ENCODE data around the gene WDR4. TPM values are rescaled to one million over a fixed set of nuclear protein-coding genes. Genes with fewer than 3 reads are reported as not detected.
"Not testable (repeated sequence)": the region's sequence is repeated elsewhere in the genome, so short reads cannot be mapped to it uniquely, and the experiment has no call there.

Gene WDR4
- total and polyA plus RNA-seq, 2 donors: 5.3 to 11.8 TPM

DNA sequence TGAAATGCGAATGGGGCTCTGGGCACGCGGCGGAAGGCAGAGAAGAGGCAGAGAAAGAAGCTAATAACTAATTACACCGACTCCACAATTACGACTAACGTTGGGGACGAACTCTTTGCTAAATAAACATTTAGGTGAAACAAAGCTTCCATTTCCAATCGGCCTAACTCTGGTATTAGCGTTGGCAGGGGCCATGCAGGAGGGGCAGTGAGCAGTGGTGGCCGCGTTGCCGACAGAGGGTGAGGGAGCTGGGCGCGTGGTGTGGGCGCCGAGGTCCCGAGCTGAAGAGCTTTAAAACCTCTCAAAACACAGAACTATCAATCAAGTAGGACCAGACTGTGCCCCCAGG, 13.2 kb upstream of the WDR4 start:
- no peaks in the 10 kb centered on the region for H3K9me3 ChIP-seq (ENCODE audit: control insufficient read depth in 2 of 2, insufficient read depth in 1 of 2, low read length in 1 of 2)
- no peak for DNase-seq (ENCODE audit: low read depth in 6 of 9, low spot score in 9 of 9)
- peak overlapping the region; percentile 83 to 92 for H3K27ac ChIP-seq (ENCODE audit: low read depth in 1 of 2, low read length in 1 of 2)
- 27% methylated on average over 18 of the region's 18 CpGs for WGBS
- H3K4me1 ChIP-seq (ENCODE audit: control insufficient read depth in 2 of 2, insufficient read depth in 2 of 2, low read length in 2 of 2): peaks cover 3 to 12% of the 10 kb centered on the region in 2 donors
- peaks cover 8 to 12% of the 10 kb centered on the region in 2 donors for H3K36me3 ChIP-seq (ENCODE audit: control insufficient read depth in 2 of 2, insufficient read depth in 2 of 2, low read length in 1 of 2)
- H3K27me3 ChIP-seq (ENCODE audit: control insufficient read depth in 2 of 2, insufficient read depth in 1 of 2, low read length in 1 of 2): no peaks in the 10 kb centered on the region
- peak overlapping the region; percentile 78 to 79 for H3K4me3 ChIP-seq (ENCODE audit: low read length in 2 of 2)

DNA sequence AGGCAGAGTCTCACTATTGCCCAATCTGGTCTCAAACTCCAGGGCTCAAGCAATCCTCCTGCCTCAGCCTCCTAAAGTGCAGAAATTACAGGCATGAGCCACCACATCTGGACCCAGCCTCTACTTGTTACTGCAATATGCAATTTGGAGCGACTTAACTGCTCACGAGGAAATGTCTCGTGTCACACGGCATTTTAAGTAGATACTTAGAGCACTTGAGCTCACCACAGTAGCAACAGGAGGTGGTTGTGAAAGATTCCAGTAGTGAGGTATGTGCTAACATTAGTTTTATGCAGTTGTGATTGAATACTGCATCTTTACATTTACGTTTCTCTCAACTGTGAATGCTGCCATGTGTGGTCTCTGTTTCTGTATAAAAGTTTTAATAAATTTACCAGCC, 8.0 kb upstream of the WDR4 start:
- no peak for DNase-seq (ENCODE audit: low read depth in 6 of 9, low spot score in 9 of 9)
- over 99% methylated on average over 5 of the region's 5 CpGs for WGBS
- no peak overlapping the region for H3K27ac ChIP-seq (ENCODE audit: low read depth in 1 of 2, low read length in 1 of 2)

DNA sequence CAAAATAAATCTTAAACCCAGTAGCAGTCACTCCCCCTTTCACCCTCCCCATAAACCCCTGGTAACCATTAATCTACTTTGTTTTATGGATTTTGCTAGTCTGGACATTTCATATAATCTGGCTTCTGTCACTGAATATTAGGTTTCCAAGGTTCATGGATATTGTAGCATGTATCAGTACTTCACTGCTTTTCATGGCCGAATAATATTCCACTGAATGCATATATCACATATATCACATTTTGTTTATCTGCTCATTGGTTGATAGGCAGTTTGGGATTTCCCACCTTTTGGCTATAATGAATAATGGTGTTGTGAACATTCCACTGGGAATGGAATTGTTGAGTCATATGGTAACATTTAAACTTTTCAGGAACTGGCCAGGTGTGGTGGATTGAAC, 4.6 kb upstream of the WDR4 start:
- Histone ChIP-seq H3K27me3 (ENCODE audit: control insufficient read depth in 2 of 2, insufficient read depth in 1 of 2, low read length in 1 of 2) (no peaks in the 10 kb centered on the region), H3K4me3 (ENCODE audit: low read length in 2 of 2) (no peak overlapping the region), H3K4me1 (ENCODE audit: control insufficient read depth in 2 of 2, insufficient read depth in 2 of 2, low read length in 2 of 2) (peaks cover 9% of the 10 kb centered on the region in 2 donors), H3K27ac (ENCODE audit: low read depth in 1 of 2, low read length in 1 of 2) (no peak overlapping the region), H3K36me3 (ENCODE audit: control insufficient read depth in 2 of 2, insufficient read depth in 2 of 2, low read length in 1 of 2) (no peaks in the 10 kb centered on the region), H3K9me3 (ENCODE audit: control insufficient read depth in 2 of 2, insufficient read depth in 1 of 2, low read length in 1 of 2) (no peaks in the 10 kb centered on the region)
- DNase-seq (ENCODE audit: low read depth in 6 of 9, low spot score in 9 of 9): no peak
- WGBS: 98% methylated on average over 1 of the region's 1 CpG

More for the DNA sequence above, 8.0 kb upstream of the WDR4 start:
- peaks cover 1 to 2% of the 10 kb centered on the region in 2 donors for H3K4me1 ChIP-seq (ENCODE audit: control insufficient read depth in 2 of 2, insufficient read depth in 2 of 2, low read length in 2 of 2)
- no peaks in the 10 kb centered on the region for H3K27me3 ChIP-seq (ENCODE audit: control insufficient read depth in 2 of 2, insufficient read depth in 1 of 2, low read length in 1 of 2)
- H3K4me3 ChIP-seq (ENCODE audit: low read length in 2 of 2): no peak overlapping the region
- no peaks in the 10 kb centered on the region for H3K36me3 ChIP-seq (ENCODE audit: control insufficient read depth in 2 of 2, insufficient read depth in 2 of 2, low read length in 1 of 2)
- H3K9me3 ChIP-seq (ENCODE audit: control insufficient read depth in 2 of 2, insufficient read depth in 1 of 2, low read length in 1 of 2): no peaks in the 10 kb centered on the region

- H3K36me3 ChIP-seq (ENCODE audit: control insufficient read depth in 2 of 2, insufficient read depth in 2 of 2, low read length in 1 of 2): peaks cover 0 to 15% of the 10 kb centered on the region in 2 donors
- H3K4me3 ChIP-seq (ENCODE audit: low read length in 2 of 2): peak overlapping the region; percentile 63 to 90
- H3K27ac ChIP-seq (ENCODE audit: low read depth in 1 of 2, low read length in 1 of 2): no peak overlapping the region
- no peaks in the 10 kb centered on the region for H3K9me3 ChIP-seq (ENCODE audit: control insufficient read depth in 2 of 2, insufficient read depth in 1 of 2, low read length in 1 of 2)
- H3K4me1 ChIP-seq (ENCODE audit: control insufficient read depth in 2 of 2, insufficient read depth in 2 of 2, low read length in 2 of 2): peaks cover 9 to 17% of the 10 kb centered on the region in 2 donors
- 98% methylated on average over 6 of the region's 6 CpGs for WGBS
- no peak for DNase-seq (ENCODE audit: low read depth in 6 of 9, low spot score in 9 of 9)
- H3K27me3 ChIP-seq (ENCODE audit: control insufficient read depth in 2 of 2, insufficient read depth in 1 of 2, low read length in 1 of 2): no peaks in the 10 kb centered on the region
These were observed 1.0 kb upstream of the WDR4 start for GRCh38 chr21:42880352-42880751.

GRCh38 chr21:42878678-42878992, 704 bp downstream of the WDR4 start:
- WGBS: under 1% methylated on average over 15 of the region's 15 CpGs
- Histone ChIP-seq H3K36me3 (ENCODE audit: control insufficient read depth in 2 of 2, insufficient read depth in 2 of 2, low read length in 1 of 2) (peaks cover 3 to 21% of the 10 kb centered on the region in 2 donors), H3K4me1 (ENCODE audit: control insufficient read depth in 2 of 2, insufficient read depth in 2 of 2, low read length in 2 of 2) (peaks cover 9 to 17% of the 10 kb centered on the region in 2 donors), H3K27me3 (ENCODE audit: control insufficient read depth in 2 of 2, insufficient read depth in 1 of 2, low read length in 1 of 2) (no peaks in the 10 kb centered on the region), H3K27ac (ENCODE audit: low read depth in 1 of 2, low read length in 1 of 2) (peak overlapping the region in 1 of 2 donors; percentile 63), H3K4me3 (ENCODE audit: low read length in 2 of 2) (peak overlapping the region; percentile 63 to 90), H3K9me3 (ENCODE audit: control insufficient read depth in 2 of 2, insufficient read depth in 1 of 2, low read length in 1 of 2) (no peaks in the 10 kb centered on the region)
- DNase-seq (ENCODE audit: low read depth in 6 of 9, low spot score in 9 of 9): no peak

DNA sequence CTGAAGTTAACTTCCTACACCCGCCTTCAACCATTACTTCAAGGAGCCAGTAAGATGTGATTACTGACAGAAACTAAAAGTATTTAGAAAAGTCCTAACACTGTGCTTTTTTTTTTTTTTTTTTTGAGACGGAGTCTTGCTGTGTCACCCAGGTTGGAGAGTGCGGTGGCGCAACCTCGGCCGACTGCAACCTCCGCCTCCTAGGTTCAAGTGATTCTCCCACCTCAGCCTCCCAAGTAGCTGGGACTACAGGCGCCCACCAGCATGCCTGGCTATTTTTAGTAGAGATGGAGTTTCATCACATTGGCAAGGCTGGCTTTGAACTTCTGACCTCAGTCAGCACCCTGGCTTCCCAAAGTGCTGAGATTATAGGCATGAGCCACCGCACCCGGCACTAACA, 3.5 kb downstream of the WDR4 start:
- not testable (repeated sequence) for H3K4me3 ChIP-seq (ENCODE audit: low read length in 2 of 2); H3K27me3 ChIP-seq (ENCODE audit: control insufficient read depth in 2 of 2, insufficient read depth in 1 of 2, low read length in 1 of 2); DNase-seq (ENCODE audit: low read depth in 6 of 9, low spot score in 9 of 9); H3K27ac ChIP-seq (ENCODE audit: low read depth in 1 of 2, low read length in 1 of 2); H3K9me3 ChIP-seq (ENCODE audit: control insufficient read depth in 2 of 2, insufficient read depth in 1 of 2, low read length in 1 of 2)
- peaks cover 9 to 17% of the 10 kb centered on the region in 2 donors for H3K4me1 ChIP-seq (ENCODE audit: control insufficient read depth in 2 of 2, insufficient read depth in 2 of 2, low read length in 2 of 2)
- H3K36me3 ChIP-seq (ENCODE audit: control insufficient read depth in 2 of 2, insufficient read depth in 2 of 2, low read length in 1 of 2): peaks cover 16 to 46% of the 10 kb centered on the region in 2 donors
- WGBS: 97% methylated on average over 10 of the region's 10 CpGs

DNA sequence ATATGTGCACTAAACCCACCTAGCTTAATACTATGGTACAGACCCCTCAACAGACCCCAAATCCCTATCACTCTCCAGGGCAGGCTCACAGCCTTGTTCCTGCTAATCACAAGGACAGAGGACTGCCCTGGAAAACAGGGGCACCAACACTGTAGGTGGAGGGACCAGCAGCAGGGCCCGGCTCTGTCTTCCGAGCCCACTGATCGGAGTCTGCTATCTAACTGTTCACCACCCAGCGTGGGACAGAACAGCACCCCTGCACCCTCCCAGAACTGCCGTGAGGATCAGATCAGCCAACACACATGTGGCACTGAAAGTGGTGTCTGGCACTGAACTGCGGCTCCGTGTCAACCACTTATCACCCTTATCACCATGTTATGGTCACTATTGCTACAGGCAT, 6.2 kb downstream of the WDR4 start:
- no peak overlapping the region for H3K4me3 ChIP-seq (ENCODE audit: low read length in 2 of 2)
- peaks cover 31 to 72% of the 10 kb centered on the region in 2 donors for H3K36me3 ChIP-seq (ENCODE audit: control insufficient read depth in 2 of 2, insufficient read depth in 2 of 2, low read length in 1 of 2)
- H3K4me1 ChIP-seq (ENCODE audit: control insufficient read depth in 2 of 2, insufficient read depth in 2 of 2, low read length in 2 of 2): peaks cover 0 to 1% of the 10 kb centered on the region in 2 donors
- H3K27ac ChIP-seq (ENCODE audit: low read depth in 1 of 2, low read length in 1 of 2): no peak overlapping the region
- no peaks in the 10 kb centered on the region for H3K9me3 ChIP-seq (ENCODE audit: control insufficient read depth in 2 of 2, insufficient read depth in 1 of 2, low read length in 1 of 2)
- no peak for DNase-seq (ENCODE audit: low read depth in 6 of 9, low spot score in 9 of 9)
- WGBS: 90% methylated on average over 7 of the region's 7 CpGs
- no peaks in the 10 kb centered on the region for H3K27me3 ChIP-seq (ENCODE audit: control insufficient read depth in 2 of 2, insufficient read depth in 1 of 2, low read length in 1 of 2)

GRCh38 chr21:42868196-42868595, 11.1 kb downstream of the WDR4 start:
- no peaks in the 10 kb centered on the region for H3K27me3 ChIP-seq (ENCODE audit: control insufficient read depth in 2 of 2, insufficient read depth in 1 of 2, low read length in 1 of 2)
- 98% methylated on average over 10 of the region's 10 CpGs for WGBS
- no peak for DNase-seq (ENCODE audit: low read depth in 6 of 9, low spot score in 9 of 9)
- H3K9me3 ChIP-seq (ENCODE audit: control insufficient read depth in 2 of 2, insufficient read depth in 1 of 2, low read length in 1 of 2): peaks cover 0 to 5% of the 10 kb centered on the region in 2 donors
- H3K36me3 ChIP-seq (ENCODE audit: control insufficient read depth in 2 of 2, insufficient read depth in 2 of 2, low read length in 1 of 2): peaks cover 39 to 80% of the 10 kb centered on the region in 2 donors
- no peak overlapping the region for H3K27ac ChIP-seq (ENCODE audit: low read depth in 1 of 2, low read length in 1 of 2)
- H3K4me1 ChIP-seq (ENCODE audit: control insufficient read depth in 2 of 2, insufficient read depth in 2 of 2, low read length in 2 of 2): no peaks in the 10 kb centered on the region
- no peak overlapping the region for H3K4me3 ChIP-seq (ENCODE audit: low read length in 2 of 2)

DNA sequence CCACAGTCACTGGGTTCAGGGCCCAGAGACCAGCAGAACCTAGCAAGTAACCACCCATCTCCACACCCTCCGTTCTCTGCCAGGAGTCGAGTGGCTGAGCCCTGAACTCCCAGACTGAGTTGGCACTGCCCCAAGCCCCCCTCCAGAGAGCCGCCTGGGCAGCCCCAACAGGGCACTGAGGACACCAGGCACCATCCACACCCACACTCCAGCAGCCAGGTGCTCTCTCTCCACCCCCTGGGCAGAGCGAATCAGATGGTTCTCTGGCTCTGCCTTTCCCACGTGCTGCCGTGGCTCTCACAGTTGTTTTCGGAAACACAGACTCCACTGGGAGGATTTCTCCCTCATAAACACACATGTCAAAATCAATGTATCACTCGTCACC, 13.6 kb downstream of the WDR4 start:
- Histone ChIP-seq H3K4me3 (ENCODE audit: low read length in 2 of 2) (no peak overlapping the region), H3K27me3 (ENCODE audit: control insufficient read depth in 2 of 2, insufficient read depth in 1 of 2, low read length in 1 of 2) (no peaks in the 10 kb centered on the region), H3K27ac (ENCODE audit: low read depth in 1 of 2, low read length in 1 of 2) (no peak overlapping the region), H3K4me1 (ENCODE audit: control insufficient read depth in 2 of 2, insufficient read depth in 2 of 2, low read length in 2 of 2) (no peaks in the 10 kb centered on the region), H3K36me3 (ENCODE audit: control insufficient read depth in 2 of 2, insufficient read depth in 2 of 2, low read length in 1 of 2) (peaks cover 51 to 78% of the 10 kb centered on the region in 2 donors), H3K9me3 (ENCODE audit: control insufficient read depth in 2 of 2, insufficient read depth in 1 of 2, low read length in 1 of 2) (peaks cover 0 to 5% of the 10 kb centered on the region in 2 donors)
- 85% methylated on average over 8 of the region's 8 CpGs for WGBS
- DNase-seq (ENCODE audit: low read depth in 6 of 9, low spot score in 9 of 9): no peak
